HG03103 (cell line): ENCODE measurements around the gene SALL4.
"Not testable (repeated sequence)": the region's sequence is repeated elsewhere in the genome, so short reads cannot be mapped to it uniquely, and the experiment has no call there.

Experiments
- ATAC-seq: cut with Tn5 transposase; IDR thresholded peaks from one replicate; pipeline ENCODE4 v1.9.1; 2021; ENCODE audit warnings: low read depth; ENCODE audit not compliant: unreplicated experiment

Gene SALL4

DNA sequence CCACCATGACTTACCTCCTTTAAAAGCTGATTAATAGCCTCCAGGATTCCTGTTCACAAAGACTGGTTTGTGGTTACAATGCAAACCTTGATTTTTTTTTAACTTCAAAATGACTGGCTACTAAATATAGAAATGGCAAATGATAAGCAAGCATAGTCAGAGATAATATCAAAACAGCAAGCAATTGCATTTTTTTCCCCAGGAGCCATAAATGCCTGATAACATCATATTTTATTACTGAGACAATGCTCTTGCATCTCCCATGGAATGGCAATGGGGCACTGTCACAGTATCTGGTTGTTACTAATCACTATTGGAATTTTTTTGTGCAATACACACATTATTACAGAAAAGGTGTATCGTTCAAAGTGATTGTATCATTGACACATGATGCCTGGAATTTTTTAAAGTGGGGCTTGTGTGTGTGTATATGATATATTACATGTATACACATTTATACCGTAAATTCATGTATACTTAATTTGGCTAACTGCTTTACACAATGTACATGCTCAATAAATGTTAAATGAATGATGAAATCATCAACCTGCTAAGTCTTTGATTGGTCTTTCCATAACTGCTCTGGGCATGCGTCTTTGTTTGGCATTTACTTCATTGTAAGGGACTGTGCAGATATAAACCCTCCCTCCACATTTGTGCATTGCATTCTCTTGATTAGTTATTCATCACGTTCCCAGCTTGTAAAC lies 980 bp upstream of the SALL4 start:
- ATAC-seq: no peak

DNA sequence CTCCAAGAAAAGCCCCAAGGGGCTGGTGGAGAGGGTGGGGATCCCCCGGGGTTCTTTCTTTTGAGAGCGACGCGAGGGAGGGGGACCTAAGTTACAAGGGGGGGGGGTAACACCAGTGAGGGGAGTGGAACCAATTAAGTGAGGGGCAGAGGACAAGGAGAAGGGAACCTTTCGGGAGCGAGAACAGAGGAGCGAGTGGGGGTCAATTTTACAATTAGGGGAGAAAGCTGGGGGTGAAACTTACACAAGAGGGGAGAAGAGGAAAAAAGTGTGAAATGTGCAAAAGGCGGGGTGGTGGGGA lies 548 bp downstream of the SALL4 start:
- ATAC-seq: no peak

DNA sequence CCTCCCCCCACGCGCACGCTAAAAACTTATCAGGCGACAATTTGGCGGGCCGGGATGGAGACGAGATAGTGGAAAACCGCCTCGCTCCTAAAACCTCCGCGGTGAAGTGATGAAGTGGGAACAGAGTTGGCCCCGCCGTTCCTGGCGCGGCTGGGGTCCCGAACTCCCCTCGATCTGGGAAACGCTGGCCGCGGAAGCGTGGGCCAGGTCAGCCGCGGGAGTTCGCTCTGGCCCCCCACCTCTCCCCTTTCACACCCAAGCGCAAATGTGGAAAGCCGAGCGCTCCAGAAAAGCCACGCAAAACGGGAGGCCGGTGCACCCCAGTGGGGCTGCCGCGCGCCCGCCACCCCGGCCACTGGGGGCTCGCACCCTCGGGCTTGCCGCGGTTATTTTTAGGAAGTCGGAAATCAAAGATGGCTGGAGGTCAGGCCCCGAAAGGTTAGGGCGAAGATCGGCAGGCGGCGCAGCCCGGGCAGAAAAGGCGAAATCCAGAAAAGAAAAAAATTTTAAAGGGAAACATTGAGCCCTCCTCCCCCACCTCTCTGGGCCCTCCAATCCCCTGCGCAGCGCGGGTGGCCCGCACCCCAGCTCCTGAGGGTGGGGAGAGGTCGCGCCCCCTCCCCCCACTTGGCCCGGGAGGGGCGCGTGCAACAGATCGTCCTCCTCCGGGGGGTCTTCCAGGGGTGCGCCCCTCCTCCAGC lies 1.0 kb downstream of the SALL4 start:
- no peak for ATAC-seq

DNA sequence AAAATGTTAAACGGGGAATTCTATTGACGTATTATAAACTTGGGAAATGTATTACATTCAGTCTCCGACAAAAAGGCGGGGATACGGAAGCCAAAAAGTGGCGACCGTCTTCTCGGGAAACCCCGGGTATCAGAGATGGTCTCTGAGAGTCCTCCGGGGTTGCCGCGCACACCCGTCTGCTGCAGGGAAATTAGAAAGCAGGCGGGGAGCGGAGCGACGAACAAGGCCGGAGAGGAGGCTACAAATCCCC lies 1.5 kb downstream of the SALL4 start:
- ATAC-seq: no peak

DNA sequence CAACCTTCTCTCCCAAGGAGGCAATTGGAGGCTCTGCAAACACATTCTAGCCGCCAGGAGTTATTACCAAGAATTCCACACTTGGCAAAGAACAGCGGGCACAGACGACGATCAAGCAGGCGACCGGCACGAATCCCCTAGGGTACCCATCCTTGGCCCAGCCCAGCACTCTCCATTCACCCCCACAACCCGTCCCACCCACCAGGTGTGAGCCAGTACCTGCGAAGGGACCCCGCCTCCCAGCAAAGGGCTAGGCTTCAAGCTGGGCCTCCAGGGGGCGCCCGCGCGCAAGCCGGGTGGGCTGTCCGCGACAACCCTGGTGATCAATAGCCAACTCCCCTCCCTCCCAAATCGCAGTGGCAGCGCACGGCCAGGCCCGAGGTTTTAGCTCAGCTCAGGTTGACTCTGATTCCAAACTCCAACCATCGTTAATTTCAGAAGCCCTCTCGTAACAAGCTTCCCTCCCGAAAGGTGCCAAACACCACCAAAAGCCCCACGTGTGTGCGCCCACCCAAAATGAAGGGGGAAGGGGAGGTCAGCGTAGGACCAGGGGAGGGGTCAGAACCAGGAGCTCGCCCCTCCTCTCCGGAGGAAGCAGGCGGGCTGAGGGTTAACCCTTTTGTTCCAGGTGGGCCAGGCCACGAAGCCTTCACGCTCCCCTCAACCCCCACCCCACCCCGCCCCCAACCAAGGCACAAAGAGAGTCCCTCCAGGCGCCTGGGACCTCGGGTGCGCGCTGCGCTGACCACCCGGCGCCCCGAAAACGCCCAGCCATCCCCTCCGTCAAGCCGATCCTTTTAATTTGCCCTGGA lies 2.1 kb downstream of the SALL4 start:
- no peak for ATAC-seq

DNA sequence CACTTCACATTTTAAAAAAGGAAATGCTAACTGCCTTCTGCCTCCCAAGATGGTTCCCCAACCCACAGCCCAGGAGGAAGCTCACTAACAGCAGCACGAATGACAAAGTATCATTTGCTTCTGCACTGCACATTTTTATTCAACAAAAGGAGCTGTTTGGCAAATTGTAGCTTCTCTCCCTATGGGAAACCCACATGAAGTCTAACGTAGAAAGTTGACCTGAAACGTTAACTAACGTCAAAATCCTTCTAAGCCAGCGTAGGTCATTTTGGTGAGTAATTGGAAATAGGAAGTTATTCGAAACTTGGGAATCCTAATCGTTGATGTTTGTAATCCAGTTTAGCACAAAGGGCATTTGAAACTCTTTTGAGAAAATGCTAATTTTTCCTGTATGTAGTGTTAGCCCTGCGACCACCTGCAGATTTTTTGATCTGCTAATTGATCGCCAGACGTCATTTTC lies 2.9 kb downstream of the SALL4 start:
- no peak for ATAC-seq

DNA sequence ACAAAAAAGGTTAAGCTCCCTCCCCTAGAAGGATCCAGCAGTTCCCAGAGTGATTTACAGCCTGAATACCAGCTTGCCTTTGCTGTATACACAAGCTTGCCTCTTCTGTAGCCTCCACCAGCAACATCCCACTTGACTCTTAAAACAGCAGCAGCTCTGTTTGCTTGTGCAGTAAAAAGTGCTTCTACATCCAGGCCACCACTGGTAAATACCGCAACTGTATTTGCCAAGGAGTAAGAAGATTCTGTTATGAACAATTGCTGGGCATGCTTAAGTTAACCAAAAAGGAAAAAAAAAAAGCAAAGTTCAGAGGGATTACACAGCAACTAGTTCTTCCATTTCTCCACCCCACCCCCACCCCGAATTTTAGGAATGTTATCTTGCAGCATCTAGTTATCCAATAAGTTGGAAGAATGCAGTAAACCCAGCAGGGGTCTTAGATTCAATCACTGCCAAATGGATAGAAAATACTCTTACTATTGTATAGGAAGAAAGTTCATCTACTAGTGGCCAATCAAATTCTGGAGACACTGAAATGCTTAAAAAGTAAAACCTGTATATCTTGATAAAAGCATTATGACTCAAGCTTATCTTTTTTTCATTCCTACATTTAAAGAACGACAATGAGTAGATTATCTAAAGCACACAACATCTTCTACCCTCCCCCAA lies 4.8 kb downstream of the SALL4 start:
- ATAC-seq: no peak

DNA sequence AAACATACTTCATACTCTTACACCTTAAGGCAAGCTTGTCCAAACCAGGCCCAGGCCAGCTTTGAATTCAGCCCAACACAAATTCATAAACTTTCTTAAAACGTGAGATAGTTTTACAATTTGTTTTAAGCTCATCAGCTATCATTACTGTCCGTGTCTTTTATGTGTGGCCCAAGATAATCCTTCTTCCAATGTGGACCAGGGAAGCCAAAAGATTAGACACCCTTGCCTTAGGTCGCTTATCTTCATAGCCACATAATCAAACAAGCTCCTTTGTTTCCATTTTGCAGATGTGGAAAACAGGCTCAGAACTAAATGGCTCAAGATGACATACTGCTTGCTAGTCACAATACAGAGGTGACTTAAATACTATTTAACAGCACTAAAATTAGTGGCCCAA lies 6.0 kb downstream of the SALL4 start:
- ATAC-seq: no peak

DNA sequence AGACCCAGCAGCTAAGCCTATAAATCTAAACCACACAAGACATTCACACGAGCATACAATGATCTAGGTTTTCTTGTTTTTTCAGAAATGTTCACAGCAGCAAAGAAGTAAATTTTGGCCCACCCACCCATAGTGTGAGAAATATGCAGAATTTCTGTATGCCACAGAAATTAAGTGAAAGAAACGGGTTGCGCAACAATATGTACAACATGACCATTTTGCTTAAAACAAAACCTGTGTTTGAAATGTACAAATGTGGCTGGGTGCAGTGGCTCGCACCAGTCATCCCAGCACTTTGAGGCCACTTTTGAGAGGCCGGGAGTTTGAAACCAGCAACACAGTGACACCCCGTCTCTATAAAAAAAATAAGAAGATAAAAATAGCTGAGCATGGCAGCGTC lies 9.4 kb downstream of the SALL4 start:
- ATAC-seq: no peak

DNA sequence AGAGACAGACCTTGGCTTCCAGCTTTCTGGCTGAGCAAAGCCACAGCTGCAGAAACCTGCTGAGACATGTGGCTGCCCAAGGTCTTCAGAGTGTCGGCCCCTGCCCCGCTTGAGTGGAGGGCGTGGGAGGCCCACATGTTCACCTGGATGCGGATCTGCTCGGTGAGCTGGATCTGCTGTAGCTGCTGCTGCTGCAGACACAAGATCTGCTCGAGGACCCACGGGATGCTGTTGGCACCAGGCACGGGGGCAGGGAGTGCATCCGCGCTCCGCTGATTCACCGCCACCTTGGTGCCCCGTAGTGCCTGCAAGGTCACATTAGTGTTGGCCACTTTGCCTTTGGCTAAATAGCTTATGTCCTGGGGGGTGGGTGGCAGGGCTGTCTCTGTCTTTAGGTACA lies 10.7 kb downstream of the SALL4 start:
- no peak for ATAC-seq

DNA sequence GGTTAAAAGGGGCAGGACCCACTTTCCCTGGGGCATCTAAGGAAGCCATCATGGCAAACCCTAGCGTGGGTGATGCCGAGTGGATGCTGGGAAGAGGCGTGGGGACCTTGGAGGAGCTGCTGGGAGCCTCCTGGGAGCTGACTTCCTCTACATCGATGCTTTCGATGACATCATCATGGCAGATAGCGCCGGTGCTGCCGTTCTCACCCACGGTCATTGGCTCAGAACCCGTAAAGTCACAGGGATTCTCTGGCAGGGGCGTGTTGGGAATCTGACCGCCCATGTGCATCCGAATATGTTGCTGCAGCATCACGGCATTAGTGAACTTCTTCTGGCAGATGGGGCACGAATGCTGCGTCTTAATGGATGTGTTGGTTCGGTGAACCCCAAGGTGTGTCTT lies 12.1 kb downstream of the SALL4 start:
- no peak for ATAC-seq

DNA sequence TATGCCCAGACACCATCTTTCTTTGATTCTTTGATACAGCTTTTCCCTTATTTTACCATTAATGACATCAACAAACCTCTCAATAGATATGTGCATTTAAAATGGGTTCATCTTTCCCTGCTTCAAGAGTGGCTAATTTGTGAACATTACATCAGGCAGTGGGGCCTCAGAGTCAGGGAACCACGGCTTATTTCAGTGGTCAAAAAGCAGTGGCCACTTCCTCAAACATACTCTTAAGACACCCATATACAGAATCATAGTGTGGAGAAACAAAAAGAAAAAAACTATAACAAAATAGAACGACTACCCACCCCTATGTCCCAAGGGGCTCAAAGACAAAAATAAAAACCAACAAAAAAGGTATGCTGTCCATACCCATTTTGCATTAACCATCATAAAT lies 12.9 kb downstream of the SALL4 start:
- ATAC-seq: no peak

DNA sequence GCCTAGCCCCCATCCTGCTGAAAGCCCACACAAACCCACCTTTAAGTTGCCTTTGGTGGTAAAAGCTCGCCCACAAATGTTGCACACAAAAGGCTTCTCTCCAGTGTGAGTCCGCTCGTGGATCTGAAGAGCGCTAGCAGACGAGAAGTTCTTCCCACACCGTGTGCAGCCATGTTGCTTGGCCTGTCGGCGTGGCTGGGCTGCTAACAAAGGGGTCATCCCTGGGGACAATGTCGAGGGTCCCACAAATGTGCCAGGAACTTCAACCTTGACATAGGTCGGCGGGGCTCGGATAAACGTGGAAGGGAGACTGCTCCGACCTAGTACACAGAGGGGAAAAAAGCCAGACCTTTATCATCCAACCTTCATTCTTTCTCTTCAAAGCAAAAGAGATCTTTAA lies 13.5 kb downstream of the SALL4 start:
- no peak for ATAC-seq

DNA sequence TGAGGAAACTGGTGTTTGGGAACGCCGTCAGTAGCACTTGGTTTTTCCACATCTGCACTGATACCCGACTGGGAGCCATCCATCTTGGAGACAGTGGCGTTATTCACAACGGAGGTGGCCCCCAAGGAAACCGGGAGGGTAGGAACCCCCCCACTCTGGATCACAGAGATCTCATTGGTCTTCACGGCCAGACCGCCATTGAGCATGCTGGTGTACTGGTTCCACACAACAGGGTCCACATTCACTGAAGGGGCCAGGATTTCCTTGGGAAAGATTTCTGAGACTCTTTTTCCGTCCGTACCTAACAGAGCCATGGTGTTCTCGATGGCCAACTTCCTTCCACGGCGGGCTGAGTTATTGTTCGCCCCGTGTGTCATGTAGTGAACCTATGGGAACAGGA lies 18.0 kb downstream of the SALL4 start:
- ATAC-seq: no peak

DNA sequence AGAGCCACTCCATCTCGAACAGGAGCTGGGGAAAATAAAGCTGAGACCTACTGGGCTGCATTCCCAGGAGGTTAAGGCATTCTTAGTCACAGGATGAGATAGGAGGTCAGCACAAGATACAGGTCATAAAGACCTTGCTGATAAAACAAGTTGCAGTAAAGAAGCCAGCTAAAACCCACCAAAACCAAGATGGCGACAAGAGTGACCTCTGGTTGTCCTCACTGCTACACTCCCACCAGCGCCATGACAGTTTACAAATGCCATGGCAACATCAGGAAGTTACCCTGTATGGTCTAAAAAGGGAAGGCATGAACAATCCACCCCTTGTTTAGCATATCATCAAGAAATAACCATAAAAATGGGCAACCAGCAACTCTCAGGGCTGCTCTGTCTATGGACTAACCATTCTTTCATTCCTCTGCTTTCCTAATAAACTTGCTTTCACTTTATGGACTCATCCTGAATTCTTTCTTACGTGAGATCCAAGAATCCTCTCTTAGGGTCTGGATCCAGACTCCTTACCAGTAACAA lies 24.0 kb downstream of the SALL4 start:
- ATAC-seq: not testable (repeated sequence)

DNA sequence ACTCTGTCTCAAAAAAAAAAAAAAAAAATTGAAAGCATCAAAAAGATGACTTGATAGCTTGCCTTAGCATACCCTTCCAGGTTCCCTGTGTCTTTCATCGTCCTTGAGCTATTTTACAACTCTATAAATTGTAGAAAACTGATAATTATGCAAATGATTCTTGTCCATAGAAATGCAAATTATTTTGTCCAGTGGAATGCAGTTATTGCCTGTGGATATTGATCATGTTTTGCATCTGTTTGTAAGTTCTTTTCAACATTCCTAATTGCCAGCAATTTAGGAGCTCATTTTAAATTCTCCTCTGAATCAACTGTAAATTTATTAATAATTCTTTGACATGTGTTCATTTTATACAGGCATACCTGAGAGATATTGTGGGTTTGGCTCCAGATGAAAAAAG lies 27.1 kb downstream of the SALL4 start:
- no peak for ATAC-seq

DNA sequence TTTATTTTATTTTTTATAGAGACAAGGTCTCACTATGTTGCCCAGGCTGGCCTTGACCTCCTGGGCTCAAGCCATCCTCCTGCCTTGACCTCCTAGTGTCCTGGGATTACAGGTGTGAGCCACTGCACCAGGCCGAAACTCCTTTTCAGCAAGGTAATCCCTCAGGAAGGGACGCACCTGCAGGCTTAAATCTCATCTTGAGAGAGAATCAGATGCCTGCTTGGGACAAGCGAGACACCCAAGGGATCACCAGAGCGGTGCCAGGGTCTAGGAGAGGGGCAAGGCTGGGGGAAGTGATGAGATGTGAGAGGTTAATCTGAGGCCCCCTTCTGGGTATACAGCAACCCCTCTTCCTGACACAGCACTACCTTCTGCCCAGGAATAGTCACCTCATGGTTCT lies 30.1 kb downstream of the SALL4 start:
- ATAC-seq: no peak

DNA sequence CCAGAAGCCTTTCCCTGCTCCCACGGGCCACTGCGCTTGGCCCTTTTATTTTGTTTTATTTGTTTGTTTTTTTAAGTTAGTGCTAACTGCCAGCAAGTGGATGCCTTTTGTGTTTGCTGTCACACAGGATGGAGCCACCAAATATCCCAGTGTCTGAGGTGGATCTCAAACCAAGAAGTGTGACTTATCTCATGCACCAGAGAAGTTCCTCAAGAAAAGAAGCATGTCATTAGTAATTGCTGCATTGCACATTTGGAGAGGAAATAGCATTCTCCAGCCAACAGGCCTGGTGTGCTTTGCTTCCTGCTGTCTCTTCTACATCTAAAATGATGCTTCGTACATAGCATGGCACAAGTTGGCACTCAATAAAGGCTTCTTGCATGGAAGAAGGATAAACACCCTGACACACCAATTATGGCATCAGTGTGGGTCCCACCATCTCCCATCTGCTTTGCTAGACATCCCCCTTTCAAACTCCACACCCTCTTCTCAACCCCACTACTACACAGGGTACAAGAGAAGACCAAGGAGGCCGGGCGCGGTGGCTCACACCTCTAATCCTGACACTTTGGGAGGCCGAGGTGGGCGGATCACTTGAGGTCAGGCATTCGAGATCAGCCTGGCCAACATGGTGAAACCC lies 32.2 kb downstream of the SALL4 start:
- no peak for ATAC-seq

DNA sequence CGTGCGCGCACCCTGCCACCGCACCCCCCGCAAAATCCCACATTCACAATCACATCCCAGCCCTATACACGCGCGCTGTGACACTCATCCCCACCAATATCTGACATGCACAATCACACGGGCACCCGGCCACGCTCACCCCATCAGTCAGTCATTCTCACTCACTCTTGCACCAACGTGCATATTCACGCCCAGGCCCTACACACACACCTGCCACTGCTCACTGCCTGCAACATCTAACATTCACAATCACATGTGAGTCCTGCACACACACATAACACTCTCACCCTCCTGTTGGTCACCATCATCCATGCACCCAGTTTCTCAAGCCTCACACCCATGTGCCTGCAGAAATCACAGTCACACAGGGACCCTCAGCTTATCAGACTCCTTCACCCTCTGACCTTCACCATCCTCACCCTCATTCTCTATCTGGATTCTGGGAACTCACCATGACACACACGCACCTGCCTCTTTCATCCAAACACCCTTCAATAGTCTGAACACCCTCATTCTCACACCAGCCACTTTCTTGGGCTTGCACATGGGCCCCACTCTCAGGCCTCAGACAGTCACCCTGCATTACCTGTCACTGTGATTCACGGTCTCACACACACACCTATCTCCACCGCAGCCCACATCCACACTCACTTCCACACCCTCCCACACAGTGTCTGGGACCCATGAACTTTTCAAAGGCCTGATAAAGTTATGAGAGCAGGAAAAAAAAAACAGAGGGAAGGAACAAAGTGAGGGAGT lies 33.4 kb downstream of the SALL4 start:
- no peak for ATAC-seq
